Testis (tissue), 3 donors: ENCODE measurements around the gene TRPM2. TPM values are rescaled to one million over a fixed set of nuclear protein-coding genes. Genes with fewer than 3 reads are reported as not detected.

Experiments used
- DNase-seq: peaks from one replicate; pipeline ENCODE4 v3.0.0-alpha.2; 2019
- H3K27ac ChIP-seq, 2 donors: fragments of 200-600 bp; sonication (generic); one replicate each; pipeline ENCODE4 v1.5.1; 2019
- H3K27me3 ChIP-seq: fragments of 200-600 bp; sonication (generic); one replicate; pipeline ENCODE4 v1.5.1; 2019
- H3K36me3 ChIP-seq: fragments of 200-600 bp; sonication (generic); one replicate; pipeline ENCODE4 v1.5.1; 2017; ENCODE audit warnings: low read depth; ENCODE audit errors: missing control alignments
- H3K4me1 ChIP-seq: fragments of 200-600 bp; sonication (generic); one replicate; pipeline ENCODE4 v1.5.1; 2019
- H3K4me3 ChIP-seq, 2 donors: fragments of 200-600 bp; sonication (generic); one replicate each; pipeline ENCODE4 v1.5.1; 2017 to 2019
- H3K9me3 ChIP-seq: fragments of 200-600 bp; sonication (generic); one replicate; pipeline ENCODE4 v1.5.1; 2017
- POLR2A ChIP-seq: fragments of 450-650 bp; IDR thresholded peaks from one replicate; pipeline ENCODE4 v1.6.1; 2017; ENCODE audit warnings: antibody characterized with exemption, mild to moderate bottlenecking, moderate library complexity
- WGBS, 2 donors: methylation state at CpG; one replicate each; pipeline ENCODE4 v1.1.5; 2018; 5-methylcytosine and 5-hydroxymethylcytosine counted together
- intact Hi-C: fragments of 100-400 bp; cut with DNase I; formaldehyde crosslinking; loops from one replicate; pipeline ENCODE4 v1.15.1; 2023; ENCODE audit warnings: low total_unique reads
- polyA plus RNA-seq: library from polyadenylated mRNA; stranded (reverse); fragments of 350-450 nt; fragmentation: Illumina TruSeq; extraction: RNeasy Lipid Tissue Mini Kit (QIAGEN cat#74804); gene quantifications from one replicate; pipeline ENCODE4 v1.2.3, GENCODE V29; 2014; ENCODE audit warnings: low read depth, low replicate concordance; ENCODE audit not compliant: insufficient read depth
- total RNA-seq, 2 donors: library from RNA; depleted of rRNA; stranded (reverse); fragments of >200 nt; gene quantifications; one replicate each; pipeline ENCODE4 v1.2.3, GENCODE V29; 2016
- TF ChIP-seq, protein P1 (sequence below), 3 experiments: fragments of 450-650 bp in 2 of 3; fragments of 200-600 bp in 1 of 3; sonication (generic) in 1 of 3; IDR thresholded peaks; one replicate each; pipeline ENCODE4 v1.5.1; 2016 to 2019; ENCODE audit warnings: antibody characterized with exemption in 3 of 3, mild to moderate bottlenecking in 2 of 3, moderate library complexity in 1 of 3

The TRPM2 gene
- total and polyA plus RNA-seq, 3 donors from 2014 or later: 3.0 to 4.9 (median 3.9) TPM

GRCh38 chr21:44329971-44330681 lies 23.3 kb upstream of the TRPM2 start:
- DNase-seq: no peak
- intact Hi-C loops: no loop called here

DNA sequence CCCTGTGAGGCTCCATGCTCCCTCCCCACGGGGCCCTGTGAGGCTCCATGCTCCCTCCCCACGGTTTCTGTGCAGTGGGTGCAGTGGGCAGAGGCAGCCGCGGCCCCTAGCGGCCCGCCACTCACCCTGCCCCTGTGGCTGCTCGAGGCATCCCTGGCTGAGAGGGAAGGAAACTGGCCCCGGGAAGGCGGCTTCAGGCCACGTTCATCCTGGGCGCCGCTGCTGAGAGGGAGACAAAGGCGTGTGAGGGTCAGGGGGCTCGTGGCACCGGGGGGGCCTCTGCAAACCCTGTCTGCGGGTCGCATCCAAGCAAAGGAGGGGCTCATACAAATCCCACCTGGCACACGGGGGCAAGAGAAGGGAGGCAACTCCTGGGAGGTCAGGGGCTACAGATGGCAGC lies 22.7 kb upstream of the TRPM2 start:
- intact Hi-C loops: no loop called here
- Histone ChIP-seq H3K27ac (no peak overlapping the region), H3K27me3 (no peaks in the 10 kb centered on the region), H3K4me3 (no peak overlapping the region), H3K36me3 (no peaks in the 10 kb centered on the region), H3K9me3 (no peaks in the 10 kb centered on the region), H3K4me1 (peaks cover under 1% of the 10 kb centered on the region)
- TF ChIP-seq POLR2A: no peak
- TF ChIP-seq, protein P1, sequence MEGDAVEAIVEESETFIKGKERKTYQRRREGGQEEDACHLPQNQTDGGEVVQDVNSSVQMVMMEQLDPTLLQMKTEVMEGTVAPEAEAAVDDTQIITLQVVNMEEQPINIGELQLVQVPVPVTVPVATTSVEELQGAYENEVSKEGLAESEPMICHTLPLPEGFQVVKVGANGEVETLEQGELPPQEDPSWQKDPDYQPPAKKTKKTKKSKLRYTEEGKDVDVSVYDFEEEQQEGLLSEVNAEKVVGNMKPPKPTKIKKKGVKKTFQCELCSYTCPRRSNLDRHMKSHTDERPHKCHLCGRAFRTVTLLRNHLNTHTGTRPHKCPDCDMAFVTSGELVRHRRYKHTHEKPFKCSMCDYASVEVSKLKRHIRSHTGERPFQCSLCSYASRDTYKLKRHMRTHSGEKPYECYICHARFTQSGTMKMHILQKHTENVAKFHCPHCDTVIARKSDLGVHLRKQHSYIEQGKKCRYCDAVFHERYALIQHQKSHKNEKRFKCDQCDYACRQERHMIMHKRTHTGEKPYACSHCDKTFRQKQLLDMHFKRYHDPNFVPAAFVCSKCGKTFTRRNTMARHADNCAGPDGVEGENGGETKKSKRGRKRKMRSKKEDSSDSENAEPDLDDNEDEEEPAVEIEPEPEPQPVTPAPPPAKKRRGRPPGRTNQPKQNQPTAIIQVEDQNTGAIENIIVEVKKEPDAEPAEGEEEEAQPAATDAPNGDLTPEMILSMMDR (IDR thresholded peaks at IDR 0.05): no peak
- no peak for DNase-seq
- WGBS, 2 donors: 86 to 90% methylated on average over 11 to 18 of the region's 18 CpGs

More at GRCh38 chr21:44329971-44330681, 23.3 kb upstream of the TRPM2 start:
- no peak for TF ChIP-seq POLR2A
- TF ChIP-seq, protein P1 (IDR thresholded peaks at IDR 0.05): no peak
- H3K9me3 ChIP-seq: no peaks in the 10 kb centered on the region
- H3K27ac ChIP-seq: no peak overlapping the region
- 92% methylated on average over 12 to 36 of the region's 44 CpGs for WGBS, 2 donors
- H3K27me3 ChIP-seq: no peaks in the 10 kb centered on the region
- no peaks in the 10 kb centered on the region for H3K36me3 ChIP-seq
- H3K4me1 ChIP-seq: peaks cover 3% of the 10 kb centered on the region
- H3K4me3 ChIP-seq: no peak overlapping the region

DNA sequence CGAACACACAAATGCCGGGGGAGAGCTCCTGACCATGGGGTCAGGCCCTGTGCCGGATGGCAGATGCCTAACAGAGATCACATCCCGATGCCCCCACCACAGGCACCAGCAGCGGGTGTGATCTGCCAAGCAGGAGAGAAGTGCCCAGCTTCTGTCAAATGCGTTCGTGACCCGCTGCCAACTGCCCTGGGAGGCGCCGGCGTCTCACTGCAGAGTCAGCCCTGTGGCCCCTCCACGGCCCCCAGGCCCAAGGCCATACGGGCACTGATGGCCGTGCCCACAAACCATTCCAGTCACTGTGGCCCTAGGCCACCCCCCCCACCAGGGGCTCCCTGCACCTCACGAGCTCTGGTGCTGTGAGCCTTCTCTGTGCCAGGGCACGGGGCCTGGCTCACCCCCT lies 22.2 kb upstream of the TRPM2 start:
- H3K4me1 ChIP-seq: no peaks in the 10 kb centered on the region
- H3K27ac ChIP-seq: no peak overlapping the region
- 90% methylated on average over 16 of the region's 16 CpGs; no CpG with 5 or more reads in 1 of the 2 donors for WGBS, 2 donors
- no peaks in the 10 kb centered on the region for H3K36me3 ChIP-seq
- no peaks in the 10 kb centered on the region for H3K9me3 ChIP-seq
- H3K27me3 ChIP-seq: no peaks in the 10 kb centered on the region
- DNase-seq: no peak
- intact Hi-C loops: no loop called here
- no peak overlapping the region for H3K4me3 ChIP-seq
- no peak for TF ChIP-seq POLR2A
- TF ChIP-seq, protein P1 (IDR thresholded peaks at IDR 0.05): no peak

GRCh38 chr21:44331650-44332307 lies 21.6 kb upstream of the TRPM2 start:
- no peaks in the 10 kb centered on the region for H3K27me3 ChIP-seq
- H3K9me3 ChIP-seq: no peaks in the 10 kb centered on the region
- TF ChIP-seq POLR2A: no peak
- TF ChIP-seq, protein P1 (IDR thresholded peaks at IDR 0.05): no peak
- 69 to 71% methylated on average over 9 to 20 of the region's 20 CpGs for WGBS, 2 donors
- no peak for DNase-seq
- H3K36me3 ChIP-seq: no peaks in the 10 kb centered on the region
- no peak overlapping the region for H3K27ac ChIP-seq
- no peak overlapping the region for H3K4me3 ChIP-seq
- intact Hi-C loops: no loop called here
- H3K4me1 ChIP-seq: peaks cover 2% of the 10 kb centered on the region
